Frontal cortex (tissue), 4 donors: ENCODE measurements around the gene XPNPEP3. TPM values are rescaled to one million over a fixed set of nuclear protein-coding genes. Genes with fewer than 3 reads are reported as not detected.

Source experiments
- DNase-seq, 2 donors: peaks; one replicate each; pipeline ENCODE4 v3.0.0; 2012; ENCODE audit warnings: low spot score in 2 of 2
- FAIRE-seq: peaks from 2 replicates; lab custom pipeline; 2012; peaks lifted over from hg19 to GRCh38; lab: Jason Lieb, UNC
- total RNA-seq: library from RNA; depleted of rRNA; stranded (reverse); fragments of >200 nt; gene quantifications from one replicate; pipeline ENCODE4 v1.2.3, GENCODE V29; 2014
- donor health status: control.
- donor health status: control.
- donor health status: control.

The XPNPEP3 gene
- total RNA-seq, 1 donor from 2014 or later, result 4.9 TPM

- no peak for DNase-seq
- no peak for FAIRE-seq
Observed at GRCh38 chr22:40920526-40920925, 63.6 kb downstream of the XPNPEP3 start.

GRCh38 chr22:40922484-40923303, 65.7 kb downstream of the XPNPEP3 start:
- FAIRE-seq (peak; percentile 94), DNase-seq (peak; percentile 16 to 48)

GRCh38 chr22:40928657-40929056, 71.7 kb downstream of the XPNPEP3 start:
- no peak for DNase-seq
- FAIRE-seq, result no peak

- no peak for DNase-seq
- no peak for FAIRE-seq
Observed at GRCh38 chr22:40932396-40932795, 75.4 kb downstream of the XPNPEP3 start.

GRCh38 chr22:40939202-40939601, 82.3 kb downstream of the XPNPEP3 start:
- FAIRE-seq, result no peak
- no peak for DNase-seq

GRCh38 chr22:40950962-40951794, 94.2 kb downstream of the XPNPEP3 start, which contains the start of gene RBX1:
RBX1 (plus strand) TSS chr22:40951378; CDS start chr22:40951399, 21 bp downstream.
- peak; percentile 36 for FAIRE-seq
- DNase-seq, result peak; percentile 92 to 94

GRCh38 chr22:40951795-40952605, 95.1 kb downstream of the XPNPEP3 start:
- DNase-seq (no peak), FAIRE-seq (no peak)

GRCh38 chr22:40953471-40953870, 96.5 kb downstream of the XPNPEP3 start:
- FAIRE-seq (no peak), DNase-seq (no peak)

GRCh38 chr22:40954113-40954512, 97.2 kb downstream of the XPNPEP3 start:
- FAIRE-seq (no peak), DNase-seq (no peak)

GRCh38 chr22:40955571-40955970, 98.6 kb downstream of the XPNPEP3 start:
- DNase-seq (no peak), FAIRE-seq (no peak)

GRCh38 chr22:40957601-40958000, 100.7 kb downstream of the XPNPEP3 start:
- FAIRE-seq, result no peak

GRCh38 chr22:40958299-40958698, 101.4 kb downstream of the XPNPEP3 start:
- FAIRE-seq, result no peak
- DNase-seq, result no peak

More at GRCh38 chr22:40957601-40958000, 100.7 kb downstream of the XPNPEP3 start:
- DNase-seq, result no peak

- FAIRE-seq (no peak), DNase-seq (no peak)
Observed at GRCh38 chr22:40960145-40960544, 103.2 kb downstream of the XPNPEP3 start.

- FAIRE-seq (no peak), DNase-seq (no peak)
Observed at GRCh38 chr22:40965936-40966725, 109.2 kb downstream of the XPNPEP3 start.

- no peak for DNase-seq
- no peak for FAIRE-seq
Observed at GRCh38 chr22:40966726-40967085, 109.8 kb downstream of the XPNPEP3 start.

GRCh38 chr22:40967111-40967760, 110.3 kb downstream of the XPNPEP3 start:
- FAIRE-seq, result no peak
- no peak for DNase-seq

GRCh38 chr22:40972587-40972986, 115.6 kb downstream of the XPNPEP3 start:
- DNase-seq (no peak), FAIRE-seq (no peak)

- DNase-seq (no peak), FAIRE-seq (no peak)
Observed at GRCh38 chr22:40973144-40973543, 116.2 kb downstream of the XPNPEP3 start.

GRCh38 chr22:40975366-40975765, 118.4 kb downstream of the XPNPEP3 start:
- FAIRE-seq, result no peak
- no peak for DNase-seq
